Peyer's patch (tissue), 4 donors: ENCODE data around the gene R3HDM2. TPM values are rescaled to one million over a fixed set of nuclear protein-coding genes. Genes with fewer than 3 reads are reported as not detected.

ENCODE experiments used
- DNase-seq, 3 donors: peaks; one replicate each; pipeline ENCODE4 v3.0.0-alpha.2; 2017 to 2019
- H3K27ac ChIP-seq, 4 donors: fragments of 200-600 bp; sonication (generic); one replicate each; pipeline ENCODE4 v1.5.1; 2016 to 2019
- H3K27me3 ChIP-seq, 2 donors: fragments of 200-600 bp; sonication (generic); one replicate each; pipeline ENCODE4 v1.5.1; 2019
- H3K36me3 ChIP-seq, 3 donors: fragments of 200-600 bp; sonication (generic); one replicate each; pipeline ENCODE4 v1.5.1; 2016 to 2019
- H3K4me1 ChIP-seq, 4 donors: fragments of 200-600 bp; sonication (generic); one replicate each; pipeline ENCODE4 v1.5.1; 2016 to 2019
- H3K4me3 ChIP-seq, 4 donors: fragments of 200-600 bp; sonication (generic); 1 replicate in 3 of 4; 2 replicates in 1 of 4; pipeline ENCODE4 v1.5.1; 2016 to 2019; ENCODE audit warnings: mild to moderate bottlenecking in 1 of 4
- H3K9me3 ChIP-seq, 4 donors: fragments of 200-600 bp; sonication (generic); one replicate each; pipeline ENCODE4 v1.5.1; 2016 to 2019; ENCODE audit warnings: mild to moderate bottlenecking in 1 of 4
- POLR2A ChIP-seq, 2 donors: fragments of 450-650 bp; IDR thresholded peaks; one replicate each; pipeline ENCODE4 v1.5.1; 2017; ENCODE audit warnings: antibody characterized with exemption in 2 of 2, mild to moderate bottlenecking in 2 of 2, moderate library complexity in 2 of 2
- total RNA-seq, 4 donors: library from RNA; depleted of rRNA; stranded (reverse); fragments of >200 nt; gene quantifications; one replicate each; pipeline ENCODE4 v1.1.0, GENCODE V29; 2016
- TF ChIP-seq, protein P1 (sequence below), 6 experiments: fragments of 450-650 bp in 4 of 6; fragments of 200-600 bp in 2 of 6; sonication (generic) in 1 of 6; IDR thresholded peaks; one replicate each; pipeline ENCODE4 v1.5.1; 2017 to 2019; ENCODE audit warnings: antibody characterized with exemption in 6 of 6, mild to moderate bottlenecking in 3 of 6, moderate library complexity in 1 of 6

The R3HDM2 gene
- total RNA-seq, 4 donors from 2014 or later = 23.1 to 145 (median 54.8) TPM

DNA sequence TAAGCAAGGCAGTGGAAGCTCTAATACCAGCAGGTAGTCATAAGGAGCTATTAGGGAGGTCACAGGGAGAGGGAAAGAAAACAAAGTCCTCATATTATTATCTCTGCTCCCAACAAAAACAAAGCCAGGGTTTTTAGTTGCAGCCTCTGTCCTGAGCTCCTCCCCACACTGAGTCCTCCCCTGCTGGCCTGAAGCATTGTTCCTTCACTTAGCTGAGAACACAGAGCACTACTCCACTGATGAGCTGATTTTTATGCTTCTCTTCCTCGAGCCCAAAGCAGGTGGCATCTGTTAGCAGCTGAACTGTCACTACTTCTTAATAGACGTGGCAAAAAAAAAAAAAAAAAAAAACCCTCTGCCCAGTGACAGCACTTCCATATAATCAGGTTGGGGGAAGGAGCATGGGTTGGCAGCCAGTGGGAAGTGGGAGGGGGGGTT is 169.4 kb downstream of the R3HDM2 start:
- Histone ChIP-seq H3K9me3 (no peaks in the 10 kb centered on the region), H3K4me3 (no peak overlapping the region), H3K4me1 (no peaks in the 10 kb centered on the region), H3K36me3 (peaks cover 0 to 75% (median 0%) of the 10 kb centered on the region in 3 donors), H3K27me3 (no peaks in the 10 kb centered on the region), H3K27ac (no peak overlapping the region)
- TF ChIP-seq POLR2A (IDR thresholded peaks at IDR 0.05) = no peak
- TF ChIP-seq, protein P1, sequence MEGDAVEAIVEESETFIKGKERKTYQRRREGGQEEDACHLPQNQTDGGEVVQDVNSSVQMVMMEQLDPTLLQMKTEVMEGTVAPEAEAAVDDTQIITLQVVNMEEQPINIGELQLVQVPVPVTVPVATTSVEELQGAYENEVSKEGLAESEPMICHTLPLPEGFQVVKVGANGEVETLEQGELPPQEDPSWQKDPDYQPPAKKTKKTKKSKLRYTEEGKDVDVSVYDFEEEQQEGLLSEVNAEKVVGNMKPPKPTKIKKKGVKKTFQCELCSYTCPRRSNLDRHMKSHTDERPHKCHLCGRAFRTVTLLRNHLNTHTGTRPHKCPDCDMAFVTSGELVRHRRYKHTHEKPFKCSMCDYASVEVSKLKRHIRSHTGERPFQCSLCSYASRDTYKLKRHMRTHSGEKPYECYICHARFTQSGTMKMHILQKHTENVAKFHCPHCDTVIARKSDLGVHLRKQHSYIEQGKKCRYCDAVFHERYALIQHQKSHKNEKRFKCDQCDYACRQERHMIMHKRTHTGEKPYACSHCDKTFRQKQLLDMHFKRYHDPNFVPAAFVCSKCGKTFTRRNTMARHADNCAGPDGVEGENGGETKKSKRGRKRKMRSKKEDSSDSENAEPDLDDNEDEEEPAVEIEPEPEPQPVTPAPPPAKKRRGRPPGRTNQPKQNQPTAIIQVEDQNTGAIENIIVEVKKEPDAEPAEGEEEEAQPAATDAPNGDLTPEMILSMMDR (IDR thresholded peaks at IDR 0.05) = no peak
- DNase-seq = no peak

DNA sequence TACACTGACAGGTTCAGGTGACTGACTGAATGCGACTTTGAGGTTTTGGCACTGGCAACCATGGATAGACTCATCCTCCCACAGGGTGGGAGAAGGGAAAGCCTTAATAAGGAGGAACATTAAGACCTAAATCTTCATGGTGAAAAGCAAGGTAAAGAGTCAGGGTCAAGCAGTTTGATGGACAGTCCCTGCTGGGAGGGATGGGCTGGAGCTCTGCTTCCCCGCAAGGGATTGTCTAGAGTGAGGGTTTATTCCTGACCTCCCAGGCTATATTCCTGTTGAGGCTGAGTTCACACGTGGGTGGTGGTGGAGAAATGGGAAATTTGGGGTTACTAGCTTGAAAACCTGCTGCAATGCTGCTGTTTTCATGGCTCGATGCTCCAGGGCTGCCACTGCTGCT is 170.5 kb downstream of the R3HDM2 start:
- no peak for DNase-seq
- Histone ChIP-seq H3K4me1 (no peaks in the 10 kb centered on the region), H3K27me3 (no peaks in the 10 kb centered on the region), H3K36me3 (peaks cover 0 to 79% (median 0%) of the 10 kb centered on the region in 3 donors), H3K9me3 (no peaks in the 10 kb centered on the region), H3K27ac (no peak overlapping the region), H3K4me3 (no peak overlapping the region)
- no peak for TF ChIP-seq POLR2A (IDR thresholded peaks at IDR 0.05)
- TF ChIP-seq, protein P1 (IDR thresholded peaks at IDR 0.05) = no peak

DNA sequence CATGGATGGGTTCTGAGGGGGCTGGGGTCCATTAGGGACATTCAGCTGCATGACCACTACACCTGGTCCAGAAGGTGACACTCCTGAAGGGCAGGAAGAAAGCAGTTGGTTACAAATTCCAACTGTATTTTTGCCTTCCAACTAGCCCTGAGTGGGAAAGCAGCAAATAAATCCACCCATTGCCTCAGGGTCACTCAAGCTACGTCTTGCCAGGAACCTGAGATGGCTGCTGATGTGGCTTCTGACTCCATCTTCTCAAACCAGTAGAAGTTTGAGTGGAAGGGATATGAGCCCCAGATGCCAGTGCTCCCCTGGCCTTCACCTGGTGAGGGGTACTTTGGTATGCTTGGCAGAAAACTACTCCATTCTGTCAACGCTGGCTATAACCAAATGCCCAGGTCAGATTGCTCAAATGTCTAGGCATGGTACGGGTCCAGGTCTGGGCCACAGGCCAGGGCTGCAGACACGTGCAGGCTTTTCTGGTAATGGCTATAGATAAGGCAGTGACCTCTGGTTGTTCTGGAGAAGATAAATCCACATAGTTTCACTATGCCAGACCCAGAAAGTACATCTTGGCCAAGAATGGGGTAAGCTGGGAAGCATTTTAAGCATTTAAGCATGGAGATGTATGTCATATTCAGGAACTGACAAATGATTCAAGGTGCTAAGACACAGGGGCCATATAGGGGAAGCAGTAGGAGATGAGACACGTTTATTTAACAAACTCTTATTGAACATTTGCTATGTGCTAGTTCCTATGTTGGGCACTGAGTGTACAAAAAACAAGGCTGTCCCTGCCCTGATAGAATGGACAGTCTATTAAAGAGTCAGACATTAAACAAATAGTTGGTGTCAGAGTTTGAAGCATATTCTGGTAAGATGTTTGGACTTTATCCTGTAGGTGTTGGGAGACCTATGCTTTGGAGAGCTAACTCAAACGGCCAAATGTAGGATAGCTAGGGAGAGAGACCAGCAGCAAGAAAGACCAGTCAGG is 171.6 kb downstream of the R3HDM2 start:
- Histone ChIP-seq H3K9me3 (no peaks in the 10 kb centered on the region), H3K36me3 (peaks cover 0 to 83% (median 0%) of the 10 kb centered on the region in 3 donors), H3K4me3 (no peak overlapping the region), H3K27ac (no peak overlapping the region), H3K27me3 (no peaks in the 10 kb centered on the region), H3K4me1 (no peaks in the 10 kb centered on the region)
- TF ChIP-seq POLR2A (IDR thresholded peaks at IDR 0.05) = no peak
- TF ChIP-seq, protein P1 (IDR thresholded peaks at IDR 0.05) = no peak
- DNase-seq = no peak

DNA sequence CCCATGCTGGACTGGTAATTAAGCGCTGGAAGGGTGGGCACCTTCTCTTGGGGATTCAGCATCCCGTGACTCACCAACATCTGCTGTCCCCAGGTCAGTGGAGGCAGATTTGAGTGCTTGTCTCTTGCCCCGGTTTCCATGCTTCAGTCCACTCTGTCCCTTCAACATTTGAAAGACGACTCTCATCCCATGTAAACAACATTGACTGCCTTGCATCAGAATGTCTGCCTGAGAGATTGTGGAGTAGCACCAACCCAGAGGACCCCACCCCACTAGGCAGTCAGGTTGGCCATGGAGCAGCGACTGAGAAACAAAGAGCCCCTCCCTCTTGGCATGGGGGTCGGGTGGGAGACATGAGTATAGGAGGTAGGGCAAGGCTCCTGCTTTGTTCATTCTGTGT is 174.9 kb downstream of the R3HDM2 start:
- H3K36me3 ChIP-seq = peaks cover 0 to 59% (median 0%) of the 10 kb centered on the region in 3 donors
- DNase-seq = no peak
- H3K4me1 ChIP-seq = no peaks in the 10 kb centered on the region
- TF ChIP-seq, protein P1 (IDR thresholded peaks at IDR 0.05) = no peak
- no peak for TF ChIP-seq POLR2A (IDR thresholded peaks at IDR 0.05)
- no peak overlapping the region for H3K4me3 ChIP-seq
- no peaks in the 10 kb centered on the region for H3K27me3 ChIP-seq
- H3K27ac ChIP-seq = no peak overlapping the region
- no peaks in the 10 kb centered on the region for H3K9me3 ChIP-seq

DNA sequence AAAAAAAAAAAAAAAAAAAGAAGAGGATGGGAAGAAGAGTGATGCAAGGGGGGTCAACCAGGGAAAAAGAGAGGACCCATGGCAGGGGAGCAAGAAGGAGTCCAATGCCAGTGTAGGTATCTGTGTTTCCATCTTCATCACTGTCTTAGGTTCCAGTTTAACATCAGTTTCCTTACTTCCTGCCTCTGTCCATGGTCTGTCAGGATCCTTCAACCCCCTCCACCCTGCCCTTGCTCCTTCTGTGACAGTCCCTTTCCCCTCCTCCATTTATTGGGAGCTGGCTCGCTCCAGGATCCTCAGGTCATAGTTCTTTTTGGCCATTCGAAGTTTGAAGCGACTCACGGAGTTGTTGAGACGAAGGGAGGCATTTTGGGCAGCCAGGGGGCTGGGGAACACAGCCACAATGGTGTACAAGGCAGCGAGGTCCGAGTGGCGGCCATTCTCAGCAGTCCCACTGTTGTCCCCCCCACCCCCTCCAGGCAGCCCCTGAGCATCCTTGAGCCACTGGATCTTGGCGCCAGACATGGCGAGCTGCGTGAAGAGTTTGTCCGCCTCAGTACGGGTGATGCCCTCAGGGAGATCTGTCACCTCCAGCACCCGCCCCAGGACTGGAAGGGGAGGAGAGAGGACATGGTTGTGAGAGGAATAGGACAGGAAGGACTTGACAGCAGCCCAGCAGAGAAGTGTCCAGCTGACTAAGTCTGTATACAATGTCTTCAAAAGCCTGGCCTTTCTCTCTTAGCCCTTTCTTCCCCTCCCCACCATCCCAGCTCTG is 176.2 kb downstream of the R3HDM2 start:
- no peak overlapping the region for H3K4me3 ChIP-seq
- no peak overlapping the region for H3K27ac ChIP-seq
- H3K4me1 ChIP-seq = no peaks in the 10 kb centered on the region
- DNase-seq = no peak
- TF ChIP-seq POLR2A (IDR thresholded peaks at IDR 0.05) = no peak
- TF ChIP-seq, protein P1 (IDR thresholded peaks at IDR 0.05) = no peak
- H3K36me3 ChIP-seq = peaks cover 0 to 53% (median 0%) of the 10 kb centered on the region in 3 donors
- no peaks in the 10 kb centered on the region for H3K27me3 ChIP-seq
- no peaks in the 10 kb centered on the region for H3K9me3 ChIP-seq
